GM18526 (cell line): ENCODE data around the gene COL1A1.

Experiments used
- POLR2A ChIP-seq: IDR thresholded peaks from 3 replicates; pipeline ENCODE4 v1.6.1; 2011; ENCODE audit not compliant: insufficient read length; ENCODE audit errors: extremely low read depth

COL1A1 gene

DNA sequence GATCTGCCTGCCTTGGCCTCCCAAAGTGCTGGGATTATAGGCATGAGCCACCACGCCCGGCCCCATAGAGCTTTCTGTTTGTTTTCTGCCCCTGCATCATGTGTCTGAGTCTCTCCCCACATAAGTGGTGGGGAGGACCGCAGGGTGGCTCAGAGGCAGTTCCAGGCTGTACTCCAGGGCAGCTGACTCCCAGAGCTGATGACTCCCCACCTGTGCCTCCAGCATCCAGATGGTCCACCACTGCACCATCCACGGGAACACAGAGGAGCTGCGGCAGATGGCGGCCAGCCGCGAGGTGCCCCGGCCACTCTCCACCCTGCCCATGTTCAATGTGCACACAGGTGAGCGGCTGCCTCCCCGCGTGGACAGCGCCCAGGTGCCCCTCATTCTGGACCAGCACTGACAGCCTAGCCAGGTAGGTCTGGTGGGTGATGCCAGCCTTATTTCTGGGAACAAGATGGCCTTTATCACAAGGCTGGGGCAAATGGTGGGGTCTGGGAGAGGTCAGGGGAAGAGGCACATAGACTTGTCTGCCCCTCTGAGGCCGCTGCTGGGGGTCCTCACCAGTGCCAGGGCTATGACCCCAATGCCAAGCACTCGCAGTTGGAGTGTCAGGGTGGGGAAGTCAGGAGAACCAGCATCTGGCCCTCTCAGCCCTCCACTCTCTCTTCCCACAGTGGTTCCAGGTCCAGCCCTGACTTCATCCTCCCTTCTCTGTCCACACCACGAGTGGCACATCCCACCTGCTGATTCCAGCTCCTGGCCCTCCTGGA, 26.2 kb downstream of the COL1A1 start:
- no peak for TF ChIP-seq POLR2A

DNA sequence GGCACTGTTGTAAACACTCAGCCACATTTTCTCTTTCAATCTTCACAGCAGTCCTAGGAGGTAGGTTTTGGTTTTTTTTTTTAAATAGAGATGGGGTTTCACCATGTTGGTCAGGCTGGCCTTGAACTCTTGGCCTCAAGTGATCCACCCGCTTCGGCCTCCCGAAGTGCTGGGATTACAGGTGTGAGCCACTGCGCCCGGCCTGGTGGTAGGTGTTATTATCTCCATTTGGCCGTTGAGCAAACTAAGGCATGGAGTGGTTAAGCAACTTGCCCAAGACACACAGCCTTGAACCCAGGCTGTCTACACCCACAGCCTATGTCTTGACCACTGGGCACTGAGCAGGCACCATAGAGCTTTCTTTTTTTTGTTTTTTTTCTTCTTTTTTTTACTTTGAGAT, 27.0 kb downstream of the COL1A1 start:
- no peak for TF ChIP-seq POLR2A

DNA sequence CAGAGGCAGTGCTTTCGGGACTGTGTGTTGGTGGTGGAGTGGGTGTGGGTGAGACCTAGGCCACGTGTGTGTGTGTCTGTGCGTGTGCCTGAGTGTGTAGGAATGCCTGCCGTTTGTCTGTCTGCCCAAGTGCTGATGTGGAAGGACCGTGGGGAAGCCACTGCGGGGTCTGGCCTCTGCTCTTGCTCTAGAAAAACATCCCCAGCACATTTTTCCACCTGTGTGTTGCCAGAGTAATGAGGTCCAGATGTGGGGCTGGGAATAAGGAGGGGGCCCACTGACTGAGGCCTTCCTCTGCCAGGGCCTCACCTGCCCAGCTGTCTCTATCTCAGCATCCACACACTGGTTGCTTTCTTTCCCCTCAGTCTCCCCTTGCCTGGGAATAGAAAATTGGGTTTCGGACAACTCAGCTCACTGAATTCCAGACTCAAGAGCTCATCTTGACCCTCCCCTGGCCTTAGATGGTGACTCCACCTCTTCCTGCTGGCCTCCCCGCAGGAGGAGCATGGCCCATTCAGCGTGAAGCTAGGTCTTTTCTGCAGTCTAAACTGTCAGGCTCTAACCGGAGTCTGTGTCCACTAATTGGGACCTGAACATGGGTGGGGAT, 28.0 kb downstream of the COL1A1 start:
- no peak for TF ChIP-seq POLR2A

DNA sequence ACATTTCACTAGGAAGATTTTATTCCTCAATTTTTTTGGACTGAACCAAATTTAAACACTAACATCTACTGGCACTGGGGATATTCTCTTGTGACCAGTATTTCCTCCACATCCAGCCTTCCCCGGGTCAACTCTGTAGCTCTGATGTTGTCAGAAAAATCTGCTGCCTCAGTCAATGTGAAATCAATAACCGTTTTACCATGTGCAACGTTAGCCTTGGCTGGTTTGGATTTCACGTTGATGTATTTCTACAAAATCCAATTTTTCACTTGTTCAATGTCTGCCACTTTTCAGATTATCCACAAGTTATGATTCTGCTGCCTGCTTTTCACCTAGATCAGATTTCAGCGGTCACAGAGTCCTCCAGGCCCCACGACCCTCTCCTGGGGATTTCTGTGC, 28.5 kb downstream of the COL1A1 start:
- TF ChIP-seq POLR2A = no peak

DNA sequence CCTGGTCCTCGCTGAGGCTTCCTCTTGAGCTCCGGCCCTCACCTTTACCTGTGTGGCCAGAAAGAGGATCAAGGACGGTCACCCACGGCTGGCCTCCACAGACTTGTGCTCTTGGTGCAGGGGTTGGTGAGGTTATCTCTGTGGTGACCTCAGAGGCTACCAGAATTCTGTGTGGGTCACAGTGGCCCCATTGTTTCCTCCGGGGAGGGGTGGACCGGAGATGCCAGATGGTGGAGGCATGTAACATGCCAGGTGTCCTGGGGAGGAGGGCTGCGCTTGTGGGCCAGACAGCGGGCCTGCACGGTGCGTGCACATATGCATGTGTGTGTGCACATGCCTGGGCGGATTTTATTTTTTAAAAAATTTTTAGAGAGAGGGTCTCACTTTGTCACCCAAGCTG, 29.3 kb downstream of the COL1A1 start:
- TF ChIP-seq POLR2A = no peak

DNA sequence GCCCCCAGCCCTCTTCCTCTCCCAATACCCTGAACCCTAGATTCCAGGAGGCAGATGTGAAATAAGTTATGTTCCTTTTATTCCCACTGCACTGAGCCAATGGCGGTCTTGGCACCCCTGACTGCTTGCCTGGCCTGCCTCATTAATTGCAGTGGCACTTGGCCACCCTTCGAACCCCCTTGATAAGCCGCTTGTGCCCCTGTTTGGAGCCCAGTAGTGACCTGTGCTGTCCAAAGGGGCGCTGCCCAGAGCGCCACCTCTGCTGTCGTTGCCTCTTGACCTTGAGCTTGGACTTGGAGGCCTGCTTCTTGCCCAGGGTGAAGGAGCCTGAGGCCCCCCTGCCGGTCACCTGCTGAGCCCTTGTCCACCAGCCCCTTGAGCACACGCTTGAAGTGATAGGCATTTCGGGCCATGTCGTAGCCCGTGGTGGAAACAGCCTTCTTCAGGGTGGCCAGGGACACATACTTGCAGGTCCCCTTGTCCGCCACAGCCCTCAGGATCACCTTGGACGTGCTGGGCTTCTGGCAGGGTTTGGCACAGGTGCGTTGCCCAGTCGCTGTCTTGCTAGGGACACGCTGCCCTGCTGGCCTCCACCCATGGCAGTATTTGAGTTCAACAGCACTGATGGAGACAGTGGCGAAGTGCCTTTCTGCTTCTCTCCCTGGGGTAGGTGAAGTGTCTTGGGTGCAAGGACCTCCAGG, 29.9 kb downstream of the COL1A1 start:
- no peak for TF ChIP-seq POLR2A

DNA sequence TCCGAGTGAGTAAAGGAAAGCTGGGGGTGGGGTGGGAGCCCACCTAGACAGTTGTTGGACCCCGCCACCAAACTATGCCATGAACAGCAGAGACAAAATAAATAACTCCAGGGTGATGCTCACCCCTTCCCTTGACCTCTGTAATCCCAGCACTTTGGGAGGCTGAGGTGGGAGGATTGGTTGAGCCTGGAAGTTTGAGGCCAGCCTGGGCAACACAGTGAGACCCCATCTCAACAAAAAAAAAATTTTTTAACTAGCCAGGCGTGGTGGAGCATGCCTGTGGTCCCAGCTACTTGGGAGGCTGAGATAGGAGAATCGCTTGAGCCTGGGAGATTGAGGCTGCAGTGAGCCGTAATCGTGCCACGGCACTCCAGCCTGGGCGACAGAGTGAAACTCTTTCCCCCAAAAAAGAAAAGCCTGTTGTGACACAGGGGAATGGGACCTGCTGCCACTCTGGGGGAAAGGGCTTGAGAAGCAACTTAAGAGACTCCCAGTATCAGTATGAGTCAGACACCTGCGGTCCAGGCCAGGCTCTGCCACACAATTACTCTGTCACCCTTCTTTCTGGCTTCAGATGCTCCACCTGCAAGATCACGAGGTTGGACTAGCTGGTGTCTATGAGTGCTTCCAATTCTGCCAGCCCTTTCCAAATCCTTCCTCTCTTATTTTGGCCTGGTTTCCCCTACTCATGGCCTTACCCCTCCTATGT, 30.6 kb downstream of the COL1A1 start:
- TF ChIP-seq POLR2A = no peak

DNA sequence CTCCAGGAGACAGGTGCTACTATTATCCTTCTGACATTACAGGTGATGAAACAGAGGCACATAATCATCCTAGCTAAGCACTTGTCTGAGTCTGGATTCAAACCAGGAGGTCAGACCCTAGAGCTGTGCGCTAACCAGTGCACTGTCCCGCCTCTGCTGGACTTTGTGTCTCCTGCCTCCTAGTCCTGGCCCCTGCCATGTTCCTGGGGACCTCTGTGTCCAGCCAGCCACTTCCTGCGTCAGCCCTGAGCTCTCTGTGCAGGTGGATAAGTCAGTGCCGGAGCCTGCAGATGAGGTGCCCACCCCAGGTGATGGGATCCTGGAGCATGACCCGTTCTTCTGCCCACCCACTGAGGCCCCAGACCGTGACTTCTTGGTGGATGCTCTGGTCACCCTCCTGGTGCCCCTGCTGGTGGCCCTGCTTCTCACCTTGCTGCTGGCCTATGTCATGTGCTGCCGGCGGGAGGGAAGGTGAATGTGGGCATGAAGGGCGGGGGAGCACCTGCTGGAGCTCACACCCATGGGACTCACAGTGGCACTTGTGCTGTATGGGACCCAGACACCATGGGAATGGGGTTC, 31.5 kb downstream of the COL1A1 start:
- no peak for TF ChIP-seq POLR2A

DNA sequence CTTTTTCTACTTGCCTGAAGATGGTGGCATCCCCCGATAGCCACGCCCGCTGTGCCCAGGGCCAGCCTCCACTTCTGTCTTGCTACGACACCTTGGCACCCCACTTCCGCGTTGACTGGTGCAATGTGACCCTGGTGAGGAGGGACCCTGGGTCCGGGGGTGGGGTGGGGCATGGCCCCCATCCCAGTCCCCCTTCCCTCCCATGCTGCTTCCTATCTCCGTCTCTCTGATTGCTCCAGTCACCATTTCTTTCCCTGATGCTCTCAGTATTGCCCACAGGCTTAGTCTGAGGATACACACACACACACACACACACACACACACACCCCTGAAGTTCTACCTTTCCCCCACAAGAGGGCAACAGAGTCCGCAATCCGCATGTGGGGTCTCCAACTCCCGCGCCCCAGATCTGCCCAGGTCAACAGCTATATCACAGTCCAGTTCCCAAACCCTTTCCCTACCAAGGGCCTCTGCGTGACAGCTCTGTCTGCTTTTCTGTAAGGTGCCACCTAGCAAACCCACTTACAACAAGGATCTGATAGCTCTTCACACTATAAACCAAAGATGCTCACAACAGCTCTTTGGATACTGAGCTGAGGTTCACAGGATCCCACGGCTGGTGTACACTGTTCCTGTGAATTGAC, 32.2 kb downstream of the COL1A1 start:
- TF ChIP-seq POLR2A = no peak

DNA sequence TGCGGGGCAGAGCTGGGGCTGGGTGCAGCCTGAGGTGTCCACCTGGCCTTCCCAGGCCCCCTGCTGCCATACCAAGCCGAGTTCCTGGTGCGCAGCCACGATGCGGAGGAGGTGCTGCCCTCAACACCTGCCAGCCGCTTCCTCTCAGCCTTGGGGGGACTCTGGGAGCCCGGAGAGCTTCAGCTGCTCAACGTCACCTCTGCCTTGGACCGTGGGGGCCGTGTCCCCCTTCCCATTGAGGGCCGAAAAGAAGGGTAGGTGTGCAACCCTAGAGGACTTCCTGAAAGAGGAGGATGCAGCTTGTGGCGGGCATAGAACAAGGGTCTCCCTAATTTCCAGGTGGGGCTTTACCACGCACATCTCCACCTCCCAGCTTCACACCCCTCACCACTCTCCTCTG, 33.1 kb downstream of the COL1A1 start:
- TF ChIP-seq POLR2A = no peak

DNA sequence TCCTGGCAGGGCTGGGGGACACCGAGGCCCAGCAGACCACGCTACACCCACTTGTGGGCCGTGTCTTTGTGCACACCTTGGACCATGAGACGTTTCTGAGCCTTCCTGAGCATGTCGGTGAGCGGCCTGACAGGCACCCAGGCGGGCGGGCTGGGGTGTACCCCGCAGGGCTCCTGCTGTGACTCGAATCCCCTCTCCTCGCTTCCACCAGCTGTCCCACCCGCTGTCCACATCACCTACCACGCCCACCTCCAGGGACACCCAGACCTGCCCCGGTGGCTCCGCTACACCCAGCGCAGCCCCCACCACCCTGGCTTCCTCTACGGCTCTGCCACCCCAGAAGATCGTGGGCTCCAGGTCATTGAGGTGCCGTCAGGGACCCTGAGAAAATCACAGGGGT, 34.1 kb downstream of the COL1A1 start:
- TF ChIP-seq POLR2A = no peak

DNA sequence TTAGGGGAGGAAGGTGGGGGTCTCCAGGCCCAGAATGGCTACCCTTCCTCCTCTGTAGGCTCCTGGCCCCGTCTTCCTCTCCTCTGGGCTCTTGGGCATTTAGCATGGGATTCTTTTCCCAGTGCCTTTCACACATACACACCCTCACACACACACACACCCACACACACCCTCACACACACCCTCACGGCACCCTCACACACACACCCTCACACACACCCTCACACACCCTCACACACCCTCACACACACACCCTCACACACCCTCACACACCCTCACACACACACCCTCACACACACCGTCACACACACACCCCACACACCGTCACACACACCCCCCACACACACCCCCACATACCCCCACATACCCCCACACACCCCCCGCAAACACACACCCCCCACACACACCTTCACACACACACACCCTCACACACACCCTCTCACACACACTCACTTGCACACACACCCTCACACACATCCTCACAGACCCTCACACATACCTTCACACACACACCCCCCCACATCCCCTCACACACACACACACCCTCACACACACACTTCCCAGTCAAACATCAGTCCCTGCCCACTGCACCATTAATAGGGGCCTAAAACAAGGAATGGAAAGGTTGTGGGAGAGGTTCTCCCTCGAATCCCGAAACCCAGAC, 34.8 kb downstream of the COL1A1 start:
- TF ChIP-seq POLR2A = no peak

DNA sequence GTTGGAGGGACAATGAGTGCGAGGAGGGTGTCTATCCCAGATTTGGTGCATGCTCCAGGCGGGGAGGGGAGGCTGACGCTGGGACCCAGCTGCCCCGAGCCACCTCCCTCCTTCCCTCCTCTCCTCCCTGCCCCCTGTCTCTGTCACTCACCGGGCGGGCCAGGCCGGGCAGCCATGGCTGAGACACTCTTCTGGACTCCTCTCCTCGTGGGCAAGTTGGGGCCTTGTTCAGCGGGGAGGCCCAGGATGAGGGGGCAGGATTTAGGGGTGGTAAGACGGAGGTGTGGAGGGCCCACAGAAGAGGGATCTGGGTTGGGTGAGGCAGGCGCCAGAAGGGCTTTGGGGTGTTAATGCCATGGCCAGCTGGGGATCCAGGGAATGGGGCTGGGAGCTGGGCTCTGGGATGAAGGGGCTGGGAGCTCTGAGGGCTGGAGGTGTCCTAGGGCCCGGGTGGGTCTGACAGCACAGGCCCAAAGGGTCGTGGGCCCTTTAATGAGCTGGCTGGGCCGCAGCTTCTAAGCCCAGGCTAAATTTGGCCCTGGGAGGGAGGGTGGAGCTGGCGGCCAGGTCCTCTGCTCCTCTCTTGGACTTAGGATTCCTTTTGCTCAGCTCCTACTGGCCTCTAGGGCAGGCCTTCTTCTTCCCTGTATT, 35.4 kb downstream of the COL1A1 start, which contains the start of gene SGCA:
Gene SGCA (plus strand): TSS at position 139 of the 651 bp plus-strand sequence. CDS start 36 bp downstream, at position 175.
- no peak for TF ChIP-seq POLR2A

DNA sequence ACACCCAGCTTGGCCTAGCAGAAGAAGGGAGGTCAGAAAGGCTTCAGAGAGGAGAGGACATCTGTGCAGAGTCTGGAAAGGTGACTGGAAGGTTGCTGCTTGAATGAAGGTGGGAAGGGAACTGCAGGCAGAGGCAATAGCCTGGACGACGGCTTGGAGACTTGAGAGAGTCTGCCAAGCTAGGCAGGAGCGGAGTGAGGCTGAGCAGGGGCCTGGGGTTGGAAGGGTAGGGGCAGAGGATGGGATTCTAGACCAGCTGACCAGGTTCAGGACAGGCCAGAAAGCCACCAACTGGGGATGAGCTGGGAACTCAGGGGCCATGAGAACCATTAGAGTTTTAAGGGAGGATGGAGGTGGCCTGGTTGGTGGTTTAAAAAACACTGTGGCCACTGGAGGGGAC, 36.0 kb downstream of the COL1A1 start:
- TF ChIP-seq POLR2A = no peak
